HG02938 (cell line): ENCODE measurements around the gene LIN54.
"Not testable (repeated sequence)": the region's sequence is repeated elsewhere in the genome, so short reads cannot be mapped to it uniquely, and the experiment has no call there.

Source experiments
- ATAC-seq: cut with Tn5 transposase; IDR thresholded peaks from one replicate; pipeline ENCODE4 v1.9.1; 2021; ENCODE audit warnings: mild to moderate bottlenecking, moderate library complexity; ENCODE audit not compliant: unreplicated experiment

LIN54 gene

GRCh38 chr4:82951196-82951595 is 59.4 kb downstream of the LIN54 start:
- ATAC-seq: no peak

DNA sequence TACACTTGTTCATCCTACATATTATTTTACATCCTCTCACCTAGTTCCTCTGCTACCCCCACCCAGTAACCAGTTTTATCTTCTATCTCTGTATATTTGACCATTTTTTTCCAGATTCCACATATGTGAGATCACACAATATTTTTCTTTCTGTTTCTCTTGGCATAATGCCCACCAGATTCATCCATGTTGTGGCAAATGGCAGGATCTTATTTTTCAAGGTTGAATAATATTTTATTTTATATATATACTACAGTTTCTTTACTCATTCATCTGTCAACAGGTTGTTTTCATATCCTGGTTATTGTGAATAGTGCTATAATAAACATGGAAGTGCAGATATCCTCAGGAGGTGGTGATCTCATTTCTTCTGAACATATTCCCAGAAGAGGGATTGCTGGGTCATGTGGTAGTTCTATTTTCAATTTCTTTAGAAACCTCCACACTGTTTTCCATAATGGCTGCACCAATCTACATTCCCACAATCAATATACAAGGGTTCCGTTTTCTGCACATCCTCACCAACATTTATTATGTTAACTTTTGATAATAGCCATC is 61.9 kb downstream of the LIN54 start:
- no peak for ATAC-seq

DNA sequence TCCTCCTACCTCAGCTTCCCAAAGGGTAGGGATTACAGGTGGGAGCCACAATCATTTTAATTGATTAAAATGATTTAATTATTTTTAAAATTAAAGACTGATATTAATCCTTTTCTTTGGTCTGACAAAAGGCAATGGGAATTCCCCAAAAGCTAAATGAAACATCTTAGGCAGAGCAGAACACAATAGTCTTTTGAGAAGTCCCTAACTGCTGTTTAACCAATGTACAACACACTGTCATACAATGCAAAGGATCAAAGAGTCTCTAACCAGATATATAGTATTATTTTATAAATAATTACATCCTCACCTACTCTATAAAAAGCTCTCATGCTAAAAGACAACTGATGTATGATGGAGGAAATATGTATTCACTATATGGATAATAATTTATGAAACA is 63.1 kb downstream of the LIN54 start:
- ATAC-seq: no peak

GRCh38 chr4:82939414-82939813 is 71.2 kb downstream of the LIN54 start:
- no peak for ATAC-seq

GRCh38 chr4:82934441-82934840 is 76.2 kb downstream of the LIN54 start:
- ATAC-seq: no peak

- ATAC-seq: no peak
Measured at GRCh38 chr4:82930848-82931755, 79.5 kb downstream of the LIN54 start.

- ATAC-seq: no peak
Measured at GRCh38 chr4:82921795-82922194, 88.8 kb downstream of the LIN54 start.

GRCh38 chr4:82919386-82919785 is 91.2 kb downstream of the LIN54 start:
- no peak for ATAC-seq

DNA sequence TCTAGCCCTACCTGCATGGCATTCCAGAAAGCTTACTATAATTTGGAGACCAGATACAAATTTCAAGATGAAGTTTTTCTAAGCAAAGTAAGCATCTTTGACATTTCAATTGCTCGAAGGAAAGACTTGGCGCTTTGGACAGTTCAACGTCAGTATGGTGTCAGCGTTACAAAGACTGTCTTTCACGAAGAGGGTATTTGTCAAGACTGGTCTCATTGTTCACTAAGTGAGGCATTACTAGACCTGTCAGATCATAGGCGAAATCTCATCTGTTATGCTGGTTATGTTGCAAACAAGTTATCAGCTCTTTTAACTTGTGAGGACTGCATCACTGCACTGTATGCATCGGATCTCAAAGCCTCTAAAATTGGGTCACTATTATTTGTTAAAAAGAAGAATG is 92.5 kb downstream of the LIN54 start:
- ATAC-seq: no peak

DNA sequence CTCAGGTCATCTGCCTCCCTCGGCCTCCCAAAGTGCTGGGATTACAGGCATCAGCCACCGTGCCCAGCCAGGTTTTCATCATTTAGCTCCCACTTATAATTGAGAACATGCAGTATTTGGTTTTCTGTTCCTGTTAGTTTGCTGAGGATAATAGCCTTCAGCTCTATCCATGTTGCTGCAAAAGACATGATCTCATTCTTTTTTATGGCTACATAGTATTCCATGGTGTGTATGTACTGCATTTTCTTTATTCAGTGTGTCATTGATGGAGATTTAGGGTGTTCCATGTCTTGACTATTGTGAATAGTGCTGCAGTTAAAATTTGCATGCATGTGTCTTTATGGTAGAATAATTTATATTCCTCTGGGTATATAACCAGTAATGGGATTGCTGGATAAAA is 96.7 kb downstream of the LIN54 start:
- ATAC-seq: not testable (repeated sequence)

DNA sequence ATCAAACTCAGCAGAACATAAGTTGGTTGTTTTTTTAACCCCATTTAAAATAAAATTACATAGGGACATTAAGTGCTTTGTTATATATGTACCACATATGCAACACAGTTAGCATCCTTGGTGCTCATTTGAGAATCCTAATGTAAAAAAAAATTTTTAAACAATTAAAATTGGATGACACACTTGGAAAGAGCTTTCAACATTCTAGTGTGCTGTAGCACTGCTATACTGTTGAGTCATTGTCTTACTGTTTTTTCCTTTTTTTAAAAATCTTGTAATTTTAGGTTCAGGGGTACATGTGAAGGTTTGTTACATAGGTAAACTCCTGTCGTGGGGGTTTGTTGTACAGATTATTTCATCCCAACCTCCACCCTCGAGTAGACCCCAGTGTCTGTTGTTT is 97.3 kb downstream of the LIN54 start:
- ATAC-seq: no peak

- ATAC-seq: no peak
Measured at GRCh38 chr4:82909326-82909725, 101.3 kb downstream of the LIN54 start.

DNA sequence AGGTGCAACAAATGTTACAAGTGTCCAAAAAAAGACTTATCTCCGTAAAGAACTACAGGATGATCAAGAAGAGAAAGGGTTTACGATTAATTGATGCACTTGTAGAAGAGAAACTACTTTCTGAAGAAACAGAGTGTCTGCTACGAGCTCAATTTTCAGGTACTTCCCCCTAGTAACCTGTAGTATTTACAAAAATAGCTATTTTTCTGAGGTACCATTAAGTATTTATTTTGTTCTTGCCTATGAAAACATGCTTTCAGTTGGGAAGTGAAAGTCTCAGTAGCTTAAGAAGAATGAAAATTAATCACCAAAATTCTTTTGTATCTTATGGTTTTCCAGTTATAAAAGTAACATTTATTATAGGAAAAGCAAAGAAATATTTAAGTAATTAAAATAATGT is 104.2 kb downstream of the LIN54 start:
- ATAC-seq: peak; percentile 50

GRCh38 chr4:82905205-82905604 is 105.4 kb downstream of the LIN54 start:
- ATAC-seq: peak; percentile 55

DNA sequence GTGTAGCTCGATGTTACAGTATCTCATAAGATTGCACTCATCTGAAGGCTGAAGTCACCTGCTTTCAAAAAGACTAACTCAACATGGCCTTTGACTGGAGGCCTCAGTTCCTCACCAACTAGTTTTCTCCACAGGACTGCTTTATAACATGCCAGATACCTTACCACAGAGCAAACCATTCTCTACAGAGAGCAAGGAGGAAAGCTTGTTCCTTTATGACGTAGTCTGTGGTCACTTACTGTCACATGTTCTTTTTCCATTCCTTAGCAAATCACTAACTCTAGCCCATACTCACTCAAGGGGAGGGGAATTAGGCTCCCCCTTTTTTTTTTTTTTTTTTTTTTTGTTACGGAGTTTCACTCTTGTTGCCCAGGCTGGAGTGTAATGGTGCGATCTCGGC is 106.9 kb downstream of the LIN54 start:
- no peak for ATAC-seq

GRCh38 chr4:82901183-82901718 is 109.4 kb downstream of the LIN54 start:
- no peak for ATAC-seq

GRCh38 chr4:82900411-82901182 is 110.0 kb downstream of the LIN54 start, which contains the start of gene THAP9:
Gene THAP9, plus strand, starts transcription at chr4:82900735. Its CDS starts 68 bp downstream, at chr4:82900803.
- peak; percentile 85 for ATAC-seq

DNA sequence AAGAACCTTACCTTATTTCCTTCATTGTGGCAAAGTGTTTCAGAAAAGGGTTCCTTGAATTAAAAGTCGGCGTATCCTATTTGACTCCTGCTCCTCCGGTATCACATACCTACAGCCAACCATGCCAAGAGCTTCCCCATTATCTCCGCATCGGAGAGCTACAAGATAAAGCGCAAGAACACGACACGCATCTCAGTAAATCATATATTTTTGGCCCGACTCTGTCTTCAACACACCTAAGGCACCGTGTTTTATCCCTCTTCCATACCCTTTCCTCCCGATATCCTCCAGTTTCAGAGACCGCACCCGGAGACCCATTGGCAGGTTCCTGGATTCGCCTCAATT is 110.6 kb downstream of the LIN54 start:
- ATAC-seq: no peak

GRCh38 chr4:82899374-82900065 is 111.1 kb downstream of the LIN54 start:
- ATAC-seq: no peak

DNA sequence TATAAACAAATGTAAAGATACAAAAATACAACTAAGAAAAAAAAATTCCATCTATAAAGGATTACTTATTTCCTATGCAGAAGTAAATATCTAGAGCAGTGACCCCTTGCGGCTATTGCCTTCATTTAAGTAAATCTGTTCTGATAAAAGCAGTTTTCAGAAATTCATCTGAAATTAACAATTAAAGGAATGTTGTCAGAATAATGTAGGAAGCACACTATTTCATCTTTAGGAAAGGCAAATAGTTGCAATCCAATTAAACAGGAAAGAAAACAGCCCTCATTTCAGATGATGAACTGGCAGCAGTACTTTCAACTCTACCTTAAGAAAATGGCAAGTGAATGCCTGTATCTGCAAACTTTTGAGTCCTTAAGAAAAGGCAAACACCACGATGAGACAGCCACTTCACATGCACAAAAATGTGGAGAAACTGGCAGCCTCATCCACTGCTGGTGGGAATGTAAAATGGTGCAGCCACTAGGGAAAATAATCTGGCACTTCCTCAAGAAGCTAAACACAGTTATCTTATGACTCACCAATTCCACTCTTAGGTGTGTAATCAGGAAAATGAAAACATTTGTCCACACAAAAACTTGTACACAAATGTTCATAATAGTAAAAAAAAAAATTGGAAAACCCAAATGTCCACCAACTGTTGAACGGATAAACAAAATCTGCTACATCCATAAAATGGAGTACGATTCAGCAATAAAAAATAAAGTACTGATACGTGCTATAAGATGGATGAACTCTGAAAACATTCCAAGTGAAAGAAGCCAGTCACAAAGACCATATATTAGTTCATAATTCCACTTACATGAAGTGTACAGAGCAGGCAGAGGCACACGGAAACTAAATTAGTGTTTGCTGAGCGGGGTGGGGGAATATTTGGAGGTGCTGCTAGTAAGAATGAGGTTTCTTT is 112.0 kb downstream of the LIN54 start:
- ATAC-seq: no peak
